ENCODE data around the gene RAPGEF4.

The RAPGEF4 gene

DNA sequence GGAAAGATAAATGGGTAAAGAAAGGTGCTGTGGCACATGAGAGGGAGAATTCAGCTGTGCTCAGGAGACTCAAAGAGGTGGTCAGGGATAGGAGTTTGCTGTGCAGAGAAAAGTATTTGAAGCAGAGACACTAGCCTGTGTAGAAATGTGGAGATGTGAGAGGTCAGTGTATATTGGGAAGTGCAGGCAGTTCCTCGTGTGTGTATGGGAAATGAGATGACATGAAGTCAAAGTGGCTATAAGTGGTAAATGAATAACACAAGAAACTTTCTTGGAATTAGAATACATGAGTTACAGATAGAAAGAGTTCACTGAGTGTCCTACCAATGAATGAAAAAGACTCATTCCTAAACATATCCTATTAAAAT lies 351.6 kb downstream of the RAPGEF4 start:
- peaks cover 15% of the 10 kb centered on the region for H3K36me3 ChIP-seq (ENCODE audit: insufficient read depth, low read length)
- H2AFZ ChIP-seq (ENCODE audit: low read depth, low read length): no peak overlapping the region
- no peak overlapping the region for H3K9ac ChIP-seq (ENCODE audit: low read depth, low read length)
- H3K9me3 ChIP-seq (ENCODE audit: insufficient read depth, low read length, severe bottlenecking): no peaks in the 10 kb centered on the region
- peaks cover 16% of the 10 kb centered on the region; the same call in 1 of the 2 replicates for H4K20me1 ChIP-seq (ENCODE audit: insufficient read depth, low read length)
- H3K4me2 ChIP-seq (ENCODE audit: insufficient read depth, low read length): no peak overlapping the region
- DNase-seq (no peak), ATAC-seq (ENCODE audit: insufficient read depth, low read depth) (no peak)
- no peak overlapping the region for H3K27ac ChIP-seq (ENCODE audit: low read length)
- H3K4me3 ChIP-seq (ENCODE audit: low read depth in 1 of 2, low read length in 2 of 2): no peak overlapping the region
- no peaks in the 10 kb centered on the region for H3K4me1 ChIP-seq (ENCODE audit: insufficient read depth, low read length)
- no peak for TF ChIP-seq CTCF (IDR thresholded peaks at IDR 0.05; ENCODE audit: borderline replicate concordance, extremely low read depth, low read length, poor library complexity, severe bottlenecking)
- TF ChIP-seq EZH2 (IDR thresholded peaks at IDR 0.05; ENCODE audit: borderline replicate concordance, low read depth, low read length, severe bottlenecking): no peak
- no peaks in the 10 kb centered on the region for H3K27me3 ChIP-seq (ENCODE audit: insufficient read depth, low read length, poor library complexity)
- peaks cover 44% of the 10 kb centered on the region for H3K79me2 ChIP-seq (ENCODE audit: insufficient read depth, low read length)

GRCh38 chr2:173087793-173088496 lies 352.3 kb downstream of the RAPGEF4 start:
- Histone ChIP-seq H3K4me3 (ENCODE audit: low read depth in 1 of 2, low read length in 2 of 2) (no peak overlapping the region), H3K4me2 (ENCODE audit: insufficient read depth, low read length) (no peak overlapping the region), H3K36me3 (ENCODE audit: insufficient read depth, low read length) (peaks cover 22% of the 10 kb centered on the region), H2AFZ (ENCODE audit: low read depth, low read length) (no peak overlapping the region), H3K9me3 (ENCODE audit: insufficient read depth, low read length, severe bottlenecking) (no peaks in the 10 kb centered on the region), H4K20me1 (ENCODE audit: insufficient read depth, low read length) (peaks cover 10% of the 10 kb centered on the region; the same call in 1 of the 2 replicates), H3K27ac (ENCODE audit: low read length) (no peak overlapping the region), H3K79me2 (ENCODE audit: insufficient read depth, low read length) (peaks cover 37% of the 10 kb centered on the region), H3K4me1 (ENCODE audit: insufficient read depth, low read length) (no peaks in the 10 kb centered on the region), H3K9ac (ENCODE audit: low read depth, low read length) (no peak overlapping the region), H3K27me3 (ENCODE audit: insufficient read depth, low read length, poor library complexity) (no peaks in the 10 kb centered on the region)
- no peak for TF ChIP-seq CTCF (IDR thresholded peaks at IDR 0.05; ENCODE audit: borderline replicate concordance, extremely low read depth, low read length, poor library complexity, severe bottlenecking)
- no peak for TF ChIP-seq EZH2 (IDR thresholded peaks at IDR 0.05; ENCODE audit: borderline replicate concordance, low read depth, low read length, severe bottlenecking)
- ATAC-seq (ENCODE audit: insufficient read depth, low read depth) (no peak), DNase-seq (no peak)

DNA sequence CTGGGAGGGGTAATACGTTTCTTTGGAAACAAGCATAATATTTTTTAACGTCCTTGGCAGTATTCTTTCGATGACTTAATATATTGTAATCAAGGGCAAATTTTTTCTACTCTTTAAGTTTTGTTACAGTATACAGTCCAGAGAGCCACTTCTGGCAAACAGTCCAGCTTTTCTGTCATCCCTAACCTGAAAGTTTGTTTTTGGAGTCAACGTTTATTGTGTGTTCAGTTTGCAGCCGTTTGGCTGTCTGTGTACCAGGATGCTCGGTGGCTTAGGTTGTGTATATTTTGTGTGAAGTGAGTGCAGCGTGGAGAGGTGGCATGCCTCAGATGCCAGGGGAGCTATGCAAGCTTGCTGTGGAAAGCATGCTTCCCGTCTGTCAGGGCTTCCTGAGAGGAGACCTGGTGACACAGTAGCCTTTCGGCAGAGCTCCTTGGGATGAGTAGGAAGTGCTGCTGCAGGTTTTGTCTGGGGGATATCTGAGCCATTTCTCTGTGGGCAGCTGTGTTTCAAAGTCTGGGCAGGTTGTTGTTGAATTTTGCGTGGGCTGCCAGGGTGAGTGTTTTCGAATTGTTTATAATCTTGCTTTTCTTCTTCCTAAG lies 354.7 kb downstream of the RAPGEF4 start:
- no peaks in the 10 kb centered on the region for H3K27me3 ChIP-seq (ENCODE audit: insufficient read depth, low read length, poor library complexity)
- no peaks in the 10 kb centered on the region for H3K9me3 ChIP-seq (ENCODE audit: insufficient read depth, low read length, severe bottlenecking)
- no peak overlapping the region for H3K27ac ChIP-seq (ENCODE audit: low read length)
- H3K4me1 ChIP-seq (ENCODE audit: insufficient read depth, low read length): no peaks in the 10 kb centered on the region
- ATAC-seq (ENCODE audit: insufficient read depth, low read depth): no peak
- no peak for TF ChIP-seq CTCF (IDR thresholded peaks at IDR 0.05; ENCODE audit: borderline replicate concordance, extremely low read depth, low read length, poor library complexity, severe bottlenecking)
- TF ChIP-seq EZH2 (IDR thresholded peaks at IDR 0.05; ENCODE audit: borderline replicate concordance, low read depth, low read length, severe bottlenecking): no peak
- peaks cover 22% of the 10 kb centered on the region for H3K79me2 ChIP-seq (ENCODE audit: insufficient read depth, low read length)
- DNase-seq: no peak
- H3K4me3 ChIP-seq (ENCODE audit: low read depth in 1 of 2, low read length in 2 of 2): no peak overlapping the region
- H2AFZ ChIP-seq (ENCODE audit: low read depth, low read length): no peak overlapping the region
- peaks cover 10% of the 10 kb centered on the region; the same call in 1 of the 2 replicates for H4K20me1 ChIP-seq (ENCODE audit: insufficient read depth, low read length)
- H3K9ac ChIP-seq (ENCODE audit: low read depth, low read length): no peak overlapping the region
- H3K4me2 ChIP-seq (ENCODE audit: insufficient read depth, low read length): no peak overlapping the region
- peaks cover 22% of the 10 kb centered on the region for H3K36me3 ChIP-seq (ENCODE audit: insufficient read depth, low read length)

Data from DND-41 (cell line).